AG04449 (cell line): ENCODE measurements around the gene VKORC1.
"Not testable (repeated sequence)": the region's sequence is repeated elsewhere in the genome, so short reads cannot be mapped to it uniquely, and the experiment has no call there.

Experiments used
- CTCF ChIA-PET: fragments of 350-600 bp; formaldehyde crosslinking; extraction: SDS; loops from one replicate; lab custom pipeline; 2021; ENCODE audit warnings: antibody characterized with exemption; lab: Yijun Ruan, JAX
- POLR2A ChIA-PET: fragments of 400-600, 350-600 bp; formaldehyde crosslinking; extraction: SDS; loops from one replicate; lab custom pipeline; 2020; ENCODE audit warnings: antibody characterized with exemption, inconsistent platforms; lab: Yijun Ruan, JAX
- DNase-seq: peaks from one replicate; pipeline ENCODE4 v3.0.0-alpha.2; 2010; ENCODE audit warnings: low read depth, low spot score
- H3K4me3 ChIP-seq: 2 replicates; pipeline ENCODE4 v1.5.1; 2011; ENCODE audit warnings: low read depth, mild to moderate bottlenecking, control low read depth, low read length
- TF ChIP-seq, protein P1 (sequence below): IDR thresholded peaks from one replicate; pipeline ENCODE4 v1.5.1; 2011; ENCODE audit warnings: mild to moderate bottlenecking, moderate library complexity, low read length, control low read depth, inconsistent platforms; ENCODE audit not compliant: insufficient read depth; ENCODE audit errors: missing control alignments

The VKORC1 gene

GRCh38 chr16:31094424-31095120 is at the start of gene VKORC1:
VKORC1 (minus strand) TSS chr16:31094797; CDS start chr16:31094729, 68 bp downstream.
- POLR2A ChIA-PET: interaction anchor here (1.2 kb wide), 2 partner anchors 23 to 86 kb away, joined by 4 to 6 read pairs; partner anchors contain the start of genes FUS and KAT8
- DNase-seq: peak; percentile 78
- CTCF ChIA-PET: interaction anchor here (1.4 to 14.7 kb wide), 6 partner anchors 10 to 141 kb away, joined by 3 to 141 read pairs (median 13); partner anchors contain the start of genes BCKDK, HSD3B7, ZNF646 and ZNF668

DNA sequence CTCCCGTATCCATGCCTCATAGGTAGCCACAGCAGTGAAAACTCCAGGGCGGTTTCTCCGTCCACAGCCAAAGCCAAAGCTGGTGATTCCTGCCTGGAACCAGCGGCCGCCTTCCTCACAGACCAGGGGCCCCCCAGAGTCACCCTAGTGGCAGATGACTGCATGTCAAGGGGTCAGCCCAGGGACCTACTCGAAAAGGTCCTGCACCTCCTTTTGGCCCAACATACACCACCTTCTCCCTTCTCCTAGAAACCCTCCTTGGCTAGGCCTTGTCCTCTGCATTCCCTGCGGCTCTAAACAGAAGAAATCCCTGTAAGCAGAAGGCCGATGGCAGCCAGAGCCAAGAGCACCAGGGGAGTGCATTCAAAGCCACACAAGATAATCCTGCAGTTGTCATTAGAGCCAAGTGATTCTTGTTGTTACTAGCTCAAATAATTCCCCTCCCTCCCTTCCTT is 49.1 kb upstream of the VKORC1 start:
- DNase-seq: no peak
- no peak overlapping the region for H3K4me3 ChIP-seq
- TF ChIP-seq, protein P1, sequence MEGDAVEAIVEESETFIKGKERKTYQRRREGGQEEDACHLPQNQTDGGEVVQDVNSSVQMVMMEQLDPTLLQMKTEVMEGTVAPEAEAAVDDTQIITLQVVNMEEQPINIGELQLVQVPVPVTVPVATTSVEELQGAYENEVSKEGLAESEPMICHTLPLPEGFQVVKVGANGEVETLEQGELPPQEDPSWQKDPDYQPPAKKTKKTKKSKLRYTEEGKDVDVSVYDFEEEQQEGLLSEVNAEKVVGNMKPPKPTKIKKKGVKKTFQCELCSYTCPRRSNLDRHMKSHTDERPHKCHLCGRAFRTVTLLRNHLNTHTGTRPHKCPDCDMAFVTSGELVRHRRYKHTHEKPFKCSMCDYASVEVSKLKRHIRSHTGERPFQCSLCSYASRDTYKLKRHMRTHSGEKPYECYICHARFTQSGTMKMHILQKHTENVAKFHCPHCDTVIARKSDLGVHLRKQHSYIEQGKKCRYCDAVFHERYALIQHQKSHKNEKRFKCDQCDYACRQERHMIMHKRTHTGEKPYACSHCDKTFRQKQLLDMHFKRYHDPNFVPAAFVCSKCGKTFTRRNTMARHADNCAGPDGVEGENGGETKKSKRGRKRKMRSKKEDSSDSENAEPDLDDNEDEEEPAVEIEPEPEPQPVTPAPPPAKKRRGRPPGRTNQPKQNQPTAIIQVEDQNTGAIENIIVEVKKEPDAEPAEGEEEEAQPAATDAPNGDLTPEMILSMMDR: no peak
- ChIA-PET POLR2A (interaction anchor here (2.0 kb wide), 1 partner anchor 36 kb away, joined by 6 read pairs; the partner anchor contains the start of gene FUS), CTCF (interaction anchor here (0.9 to 6.7 kb wide), 12 partner anchors 9 to 725 kb away, joined by 3 to 101 read pairs (median 20); partner anchors contain the start of genes HSD3B7 and KAT8)

More at GRCh38 chr16:31094424-31095120, at the start of gene VKORC1:
- H3K4me3 ChIP-seq: peak within 1 kb of the TSS; percentile 95
- TF ChIP-seq, protein P1: no peak

DNA sequence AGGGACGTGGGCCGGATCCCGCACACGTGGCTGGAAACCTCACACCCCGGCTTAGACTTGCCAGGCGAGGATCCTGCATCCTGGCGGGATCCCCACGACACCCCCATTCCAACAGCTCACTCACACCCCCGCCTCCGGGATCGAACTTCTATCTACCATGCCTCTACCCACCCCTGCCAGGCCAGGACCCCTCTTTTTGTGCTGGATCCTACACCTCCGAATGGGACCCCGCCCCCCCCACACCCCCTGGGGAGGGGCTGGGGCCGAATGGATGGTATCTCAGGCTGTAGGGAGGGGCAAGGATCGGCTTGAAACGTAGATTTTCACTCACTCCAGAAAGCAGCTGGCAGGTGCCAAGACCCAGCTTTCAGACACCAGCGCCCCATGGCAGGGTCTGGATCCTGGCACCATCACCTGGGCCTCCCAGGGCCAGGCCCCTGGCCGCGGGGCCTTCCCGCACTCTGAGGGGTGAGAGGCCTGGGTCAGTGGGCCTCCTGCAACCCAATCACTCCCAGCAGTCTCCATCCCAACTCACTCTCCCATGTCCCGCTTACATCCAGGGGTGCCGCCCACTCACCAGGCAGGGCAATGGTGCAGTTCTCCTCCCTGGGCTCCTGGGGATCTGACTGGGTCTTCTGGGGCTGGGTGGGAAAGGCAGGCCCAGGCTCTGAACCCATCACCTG is 48.6 kb upstream of the VKORC1 start:
- H3K4me3 ChIP-seq: peak overlapping the region; percentile 57
- no peak for DNase-seq
- TF ChIP-seq, protein P1: no peak
- ChIA-PET POLR2A (interaction anchor here (0.6 to 2.0 kb wide), 7 partner anchors 14 to 317 kb away, joined by 3 to 31 read pairs (median 4); partner anchors contain the start of genes ARMC5, FUS, HSD3B7 and KAT8), CTCF (interaction anchor here (0.8 to 6.7 kb wide), 53 partner anchors 10 to 727 kb away, joined by 3 to 101 read pairs (median 5); partner anchors contain the start of genes FUS, HSD3B7, KAT8 and PRSS53)

- ChIA-PET CTCF (interaction anchor here (0.6 to 6.7 kb wide), 59 partner anchors 9 to 728 kb away, joined by 3 to 101 read pairs (median 5); partner anchors contain the start of genes ARMC5, FUS, HSD3B7 and KAT8), POLR2A (interaction anchor here (0.5 to 1.8 kb wide), 13 partner anchors 12 to 330 kb away, joined by 3 to 31 read pairs (median 3); partner anchors contain the start of genes ARMC5, FUS, HSD3B7 and KAT8)
- TF ChIP-seq, protein P1: peak; percentile 99
- peak; percentile 84 for DNase-seq
- peak overlapping the region; percentile 57 for H3K4me3 ChIP-seq
Observed at GRCh38 chr16:31142109-31143010, 47.8 kb upstream of the VKORC1 start.

- peak; percentile 46 for DNase-seq
- CTCF ChIA-PET: interaction anchor here (0.6 to 6.7 kb wide), 51 partner anchors 8 to 729 kb away, joined by 3 to 101 read pairs (median 6); partner anchors contain the start of genes ARMC5, FUS, HSD3B7 and KAT8
- peak overlapping the region; percentile 39 for H3K4me3 ChIP-seq
- POLR2A ChIA-PET: interaction anchor here (0.5 to 1.8 kb wide), 11 partner anchors 11 to 330 kb away, joined by 3 to 31 read pairs (median 3); partner anchors contain the start of genes ARMC5, FUS, HSD3B7 and KAT8
- TF ChIP-seq, protein P1: no peak
Observed at GRCh38 chr16:31141489-31142108, 47.0 kb upstream of the VKORC1 start.

GRCh38 chr16:31141071-31141469 is 46.5 kb upstream of the VKORC1 start:
- POLR2A ChIA-PET, H3K4me3 ChIP-seq, DNase-seq: not testable (repeated sequence)
- CTCF ChIA-PET: interaction anchor here (1.8 to 6.7 kb wide), 6 partner anchors 12 to 319 kb away, joined by 8 to 101 read pairs (median 28); partner anchors contain the start of genes HSD3B7 and KAT8
